Right lobe of liver (tissue), 4 donors: ENCODE measurements around the gene VPS50.

Experiments
- POLR2A ChIP-seq: fragments of 450-650 bp; IDR thresholded peaks from one replicate; pipeline ENCODE4 v1.6.1; 2017; ENCODE audit warnings: antibody characterized with exemption, mild to moderate bottlenecking
- TF ChIP-seq, protein P1 (sequence below), 4 donors: fragments of 200-600 bp in 3 of 4; fragments of 450-650 bp in 1 of 4; IDR thresholded peaks; one replicate each; pipeline versions ENCODE4 v1.5.1 to v1.8.0; 2016 to 2022; ENCODE audit warnings: antibody characterized with exemption in 4 of 4, mild to moderate bottlenecking in 2 of 4
- donor health status: DM: no; HTN: no; CAD: no.
- donor health status: DM: no; HTN: no; CAD: no.
- donor health status: DM: no; HTN: yes; CAD: no.

DNA sequence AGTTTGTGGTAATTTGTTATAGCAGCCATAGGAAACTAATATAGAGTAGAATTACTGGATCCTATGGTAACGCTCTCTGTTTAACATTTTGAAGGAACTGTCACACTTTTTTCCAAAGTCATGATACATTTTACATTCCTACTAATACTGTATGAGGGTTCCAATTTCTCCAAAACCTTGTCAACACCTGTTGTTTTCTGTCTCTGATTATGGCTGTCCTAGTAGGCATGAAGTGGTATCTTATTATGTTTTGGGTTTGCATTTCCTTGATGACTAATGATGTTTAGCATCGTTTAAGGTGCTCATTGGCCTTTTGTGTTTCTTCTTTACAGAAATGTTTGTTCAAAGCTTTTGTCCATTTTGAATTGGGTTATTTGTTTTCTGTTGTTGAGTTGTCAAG, 69.6 kb downstream of the VPS50 start:
- TF ChIP-seq, protein P1, sequence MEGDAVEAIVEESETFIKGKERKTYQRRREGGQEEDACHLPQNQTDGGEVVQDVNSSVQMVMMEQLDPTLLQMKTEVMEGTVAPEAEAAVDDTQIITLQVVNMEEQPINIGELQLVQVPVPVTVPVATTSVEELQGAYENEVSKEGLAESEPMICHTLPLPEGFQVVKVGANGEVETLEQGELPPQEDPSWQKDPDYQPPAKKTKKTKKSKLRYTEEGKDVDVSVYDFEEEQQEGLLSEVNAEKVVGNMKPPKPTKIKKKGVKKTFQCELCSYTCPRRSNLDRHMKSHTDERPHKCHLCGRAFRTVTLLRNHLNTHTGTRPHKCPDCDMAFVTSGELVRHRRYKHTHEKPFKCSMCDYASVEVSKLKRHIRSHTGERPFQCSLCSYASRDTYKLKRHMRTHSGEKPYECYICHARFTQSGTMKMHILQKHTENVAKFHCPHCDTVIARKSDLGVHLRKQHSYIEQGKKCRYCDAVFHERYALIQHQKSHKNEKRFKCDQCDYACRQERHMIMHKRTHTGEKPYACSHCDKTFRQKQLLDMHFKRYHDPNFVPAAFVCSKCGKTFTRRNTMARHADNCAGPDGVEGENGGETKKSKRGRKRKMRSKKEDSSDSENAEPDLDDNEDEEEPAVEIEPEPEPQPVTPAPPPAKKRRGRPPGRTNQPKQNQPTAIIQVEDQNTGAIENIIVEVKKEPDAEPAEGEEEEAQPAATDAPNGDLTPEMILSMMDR (IDR thresholded peaks at IDR 0.05) = no peak
- TF ChIP-seq POLR2A = no peak
